AG08395 (cell line): ENCODE measurements around the gene SPATS2.
A peak's percentile ranks its signal among the peaks of the same experiment; 100 is the strongest.
"Not testable (repeated sequence)": the region's sequence is repeated elsewhere in the genome, so short reads cannot be mapped to it uniquely, and the experiment has no call there.

Experiments used
- DNase-seq: peaks from one replicate; pipeline ENCODE4 v3.0.0; 2012; ENCODE audit warnings: mixed read lengths, low spot score

The SPATS2 gene

GRCh38 chr12:49410818-49411217 lies 43.6 kb downstream of the SPATS2 start:
- DNase-seq, result no peak

GRCh38 chr12:49413010-49413409 lies 45.7 kb downstream of the SPATS2 start:
- no peak for DNase-seq

- DNase-seq, result no peak
Measured at GRCh38 chr12:49413796-49414195, 46.5 kb downstream of the SPATS2 start.

GRCh38 chr12:49414364-49414763 lies 47.1 kb downstream of the SPATS2 start:
- DNase-seq, result no peak

GRCh38 chr12:49415521-49415970 lies 48.3 kb downstream of the SPATS2 start:
- DNase-seq, result no peak

GRCh38 chr12:49416892-49417291 lies 49.6 kb downstream of the SPATS2 start:
- DNase-seq, result no peak

GRCh38 chr12:49417558-49417957 lies 50.3 kb downstream of the SPATS2 start:
- no peak for DNase-seq

- no peak for DNase-seq
Measured at GRCh38 chr12:49420556-49420955, 53.3 kb downstream of the SPATS2 start.

GRCh38 chr12:49422114-49422513 lies 54.9 kb downstream of the SPATS2 start:
- no peak for DNase-seq

GRCh38 chr12:49428793-49429192 lies 61.5 kb downstream of the SPATS2 start:
- DNase-seq, result peak; percentile 54

GRCh38 chr12:49432616-49433015 lies 65.4 kb downstream of the SPATS2 start:
- DNase-seq, result no peak

- not testable (repeated sequence) for DNase-seq
Measured at GRCh38 chr12:49436799-49437198, 69.5 kb downstream of the SPATS2 start.

GRCh38 chr12:49439042-49439441 lies 71.8 kb downstream of the SPATS2 start:
- no peak for DNase-seq

- no peak for DNase-seq
Measured at GRCh38 chr12:49440035-49440434, 72.8 kb downstream of the SPATS2 start.

GRCh38 chr12:49442915-49443314 lies 75.7 kb downstream of the SPATS2 start:
- no peak for DNase-seq

- DNase-seq, result no peak
Measured at GRCh38 chr12:49446571-49446970, 79.3 kb downstream of the SPATS2 start.

- DNase-seq, result no peak
Measured at GRCh38 chr12:49448858-49449257, 81.6 kb downstream of the SPATS2 start.

- DNase-seq, result no peak
Measured at GRCh38 chr12:49451468-49452259, 84.4 kb downstream of the SPATS2 start.

- no peak for DNase-seq
Measured at GRCh38 chr12:49455501-49455900, 88.2 kb downstream of the SPATS2 start.

GRCh38 chr12:49456131-49456679 lies 88.9 kb downstream of the SPATS2 start:
- DNase-seq, result no peak

- no peak for DNase-seq
Measured at GRCh38 chr12:49458816-49459215, 91.6 kb downstream of the SPATS2 start.

- no peak for DNase-seq
Measured at GRCh38 chr12:49461221-49461620, 94.0 kb downstream of the SPATS2 start.

GRCh38 chr12:49462083-49462744 lies 95.0 kb downstream of the SPATS2 start:
- DNase-seq, result no peak
